HuH-7.5 (cell line): ENCODE results near the gene EML1.
A peak's percentile ranks its signal among the peaks of the same experiment; 100 is the strongest.

ENCODE experiments used
- DNase-seq: peaks from one replicate; pipeline ENCODE4 v3.0.0; 2011; ENCODE audit warnings: low spot score

EML1 gene

DNA sequence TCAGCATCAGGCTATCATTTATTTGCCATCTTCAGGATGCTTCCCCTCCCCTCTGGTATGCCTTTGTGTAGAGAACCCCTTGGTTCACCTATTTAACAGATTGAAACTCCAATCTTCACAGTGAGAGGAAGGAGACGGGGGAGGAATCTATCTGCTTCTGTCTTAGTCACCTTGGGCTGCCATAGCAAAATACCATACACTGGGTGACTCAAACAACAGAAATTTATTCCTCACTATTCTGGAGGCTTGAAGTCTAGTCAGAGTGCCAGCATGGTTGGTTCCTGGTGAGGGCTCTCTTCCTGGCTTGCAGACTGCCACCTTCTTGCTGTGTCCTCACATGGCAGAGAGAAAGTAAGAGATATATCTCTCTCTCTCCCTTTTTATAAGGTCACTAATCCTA, 13.5 kb upstream of the EML1 start:
- DNase-seq = no peak

DNA sequence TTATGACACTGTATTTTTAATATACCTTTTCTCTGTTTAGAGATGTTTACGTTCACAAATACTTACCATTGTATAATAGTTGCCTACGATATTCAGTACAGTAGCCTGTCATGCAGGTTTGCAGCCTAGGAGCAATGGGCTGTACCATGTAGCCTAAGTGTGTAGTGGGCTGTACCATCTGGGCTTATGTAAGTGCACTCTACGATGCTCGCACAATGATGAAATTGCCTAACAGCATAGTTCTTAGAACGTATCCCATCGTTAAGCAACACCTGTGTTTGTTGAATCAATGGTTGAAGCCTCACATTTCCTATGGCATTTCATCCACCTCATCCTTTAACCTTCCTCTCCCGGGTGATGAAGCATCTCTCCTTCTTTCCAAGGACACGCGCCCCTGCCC, 12.5 kb upstream of the EML1 start:
- no peak for DNase-seq

DNA sequence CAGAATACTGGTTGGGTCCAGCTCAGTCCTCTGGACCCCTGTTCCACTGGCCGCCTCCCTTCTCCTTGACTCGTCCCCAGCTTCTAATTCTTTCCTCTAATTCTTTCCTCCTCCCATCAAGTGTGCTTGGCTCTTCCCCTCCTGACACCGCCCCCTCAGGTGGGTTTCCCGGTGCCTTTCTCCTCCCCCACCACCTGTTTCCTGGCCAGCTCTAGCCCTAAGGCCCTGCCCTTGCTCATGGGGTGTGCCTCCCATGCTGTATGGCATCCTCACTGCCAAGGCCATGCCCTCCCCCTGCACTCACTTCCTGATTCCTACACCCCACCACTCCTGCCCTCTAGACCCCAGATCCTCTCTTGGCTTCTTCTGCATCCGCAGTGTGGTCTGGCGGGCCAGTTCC, 12.1 kb upstream of the EML1 start:
- no peak for DNase-seq

- DNase-seq = no peak
Observed at GRCh38 chr14:99781853-99782610, 11.2 kb upstream of the EML1 start.

- DNase-seq = peak; percentile 36
Observed at GRCh38 chr14:99784508-99784907, 8.7 kb upstream of the EML1 start.

DNA sequence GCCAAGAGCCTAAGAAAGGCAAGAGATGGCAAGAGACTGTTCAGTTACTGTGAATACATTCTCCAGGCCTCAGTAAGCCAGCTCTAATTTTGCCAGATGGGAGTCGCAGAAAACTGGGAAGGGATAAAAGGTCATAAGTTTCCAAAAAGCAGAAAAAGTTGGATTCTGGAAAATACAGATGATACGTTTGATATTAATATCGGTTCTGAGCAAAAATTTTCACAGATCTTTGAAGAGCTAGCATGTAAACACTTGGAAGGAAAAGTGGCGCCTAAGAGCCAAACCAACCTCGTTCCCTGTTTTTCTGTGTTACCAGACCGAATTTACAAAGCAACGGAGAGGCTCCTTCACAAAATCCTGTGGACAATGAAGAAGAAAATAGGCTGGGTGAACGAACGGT, 7.8 kb upstream of the EML1 start:
- DNase-seq = no peak

- DNase-seq = no peak
Observed at GRCh38 chr14:99786511-99786989, 6.7 kb upstream of the EML1 start.

GRCh38 chr14:99788713-99789112, 4.5 kb upstream of the EML1 start:
- DNase-seq = no peak

DNA sequence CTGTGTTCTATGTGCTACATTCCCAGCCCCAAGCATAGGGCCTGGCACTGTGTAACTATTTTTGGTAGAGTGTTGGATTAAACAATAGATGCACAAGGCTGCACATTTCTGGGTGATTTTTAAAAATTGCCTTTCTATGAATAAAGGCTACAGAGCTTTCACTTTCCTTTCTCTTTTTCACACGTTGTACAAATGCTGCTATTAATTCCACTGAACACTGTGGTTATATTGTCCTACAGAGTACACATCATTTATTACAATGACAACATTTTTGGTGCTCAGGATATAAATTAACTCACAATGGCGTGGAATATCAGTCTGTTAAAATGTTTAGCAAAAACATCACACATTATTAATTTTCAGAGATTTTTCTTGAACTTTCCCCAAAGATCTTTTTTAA, 3.6 kb upstream of the EML1 start:
- DNase-seq = no peak

GRCh38 chr14:99790201-99790977, 2.8 kb upstream of the EML1 start:
- DNase-seq = no peak

DNA sequence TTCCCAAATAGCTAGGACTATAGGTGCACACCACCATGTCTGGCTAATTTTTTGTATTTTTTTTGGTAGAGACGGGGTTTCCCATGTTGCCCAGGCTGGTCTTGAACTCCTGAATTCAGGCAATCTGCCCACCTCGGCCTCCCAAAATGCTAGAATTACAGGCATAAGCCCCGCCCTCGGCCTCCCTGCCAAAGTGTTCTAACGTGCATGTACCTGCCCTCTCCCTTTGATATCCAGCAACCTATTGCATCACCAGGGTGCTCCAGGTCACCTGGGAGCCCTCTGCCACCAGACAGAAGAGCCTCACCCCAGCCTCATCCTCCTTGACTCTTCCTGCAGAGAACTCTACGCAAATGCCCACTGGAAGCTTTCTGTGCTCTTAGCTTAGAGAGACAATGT, 2.2 kb upstream of the EML1 start:
- DNase-seq = no peak

DNA sequence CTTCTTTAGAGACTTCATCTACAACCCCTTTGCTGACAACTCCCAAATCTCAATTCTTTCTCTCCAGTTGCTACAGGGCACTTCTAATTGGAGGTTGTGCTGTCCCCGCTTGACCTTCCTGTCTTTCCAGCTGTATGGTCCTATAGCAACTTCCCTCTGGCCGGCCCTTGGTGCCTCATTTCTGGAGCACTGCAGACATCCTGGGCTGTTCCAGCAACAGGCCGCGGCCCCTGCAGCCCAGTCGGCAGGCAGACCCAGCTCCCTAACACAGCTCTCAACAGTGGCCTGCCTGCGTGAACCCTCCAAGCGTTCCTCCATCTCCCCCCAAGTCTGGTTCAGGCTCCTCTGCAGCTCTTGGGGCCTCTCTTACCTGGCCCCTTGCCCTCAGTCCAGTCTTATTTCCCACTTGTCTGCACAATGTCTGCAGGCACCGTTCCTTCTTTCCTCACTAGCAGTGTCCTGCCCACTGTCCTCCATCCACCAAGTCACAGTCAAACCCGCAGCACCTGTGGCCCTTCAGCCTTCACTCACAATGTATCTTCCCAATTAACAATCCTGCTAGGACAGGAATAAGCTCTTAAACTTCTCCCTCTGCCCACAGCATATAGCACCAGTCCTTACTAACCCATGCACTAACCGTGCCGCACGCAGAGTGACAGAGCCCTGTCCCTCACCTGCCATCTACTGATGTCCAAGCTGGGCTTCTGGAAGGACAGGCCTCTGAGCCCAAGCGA, 1.6 kb upstream of the EML1 start:
- DNase-seq = no peak

DNA sequence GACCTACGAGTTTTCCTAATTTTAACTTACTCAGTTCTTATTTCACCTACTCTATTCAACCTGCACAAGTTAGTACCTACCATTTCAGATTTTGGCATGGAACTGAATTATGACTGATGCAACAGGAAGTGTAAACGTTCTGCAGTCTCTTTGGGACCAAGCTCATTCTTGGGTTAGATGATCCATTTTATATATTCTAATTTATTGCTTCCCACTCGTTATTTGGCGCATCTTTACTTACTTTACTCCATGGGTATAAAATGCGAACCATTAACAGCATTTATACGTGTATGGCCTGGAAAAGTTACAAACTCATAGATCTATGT, 1.0 kb upstream of the EML1 start:
- no peak for DNase-seq

DNA sequence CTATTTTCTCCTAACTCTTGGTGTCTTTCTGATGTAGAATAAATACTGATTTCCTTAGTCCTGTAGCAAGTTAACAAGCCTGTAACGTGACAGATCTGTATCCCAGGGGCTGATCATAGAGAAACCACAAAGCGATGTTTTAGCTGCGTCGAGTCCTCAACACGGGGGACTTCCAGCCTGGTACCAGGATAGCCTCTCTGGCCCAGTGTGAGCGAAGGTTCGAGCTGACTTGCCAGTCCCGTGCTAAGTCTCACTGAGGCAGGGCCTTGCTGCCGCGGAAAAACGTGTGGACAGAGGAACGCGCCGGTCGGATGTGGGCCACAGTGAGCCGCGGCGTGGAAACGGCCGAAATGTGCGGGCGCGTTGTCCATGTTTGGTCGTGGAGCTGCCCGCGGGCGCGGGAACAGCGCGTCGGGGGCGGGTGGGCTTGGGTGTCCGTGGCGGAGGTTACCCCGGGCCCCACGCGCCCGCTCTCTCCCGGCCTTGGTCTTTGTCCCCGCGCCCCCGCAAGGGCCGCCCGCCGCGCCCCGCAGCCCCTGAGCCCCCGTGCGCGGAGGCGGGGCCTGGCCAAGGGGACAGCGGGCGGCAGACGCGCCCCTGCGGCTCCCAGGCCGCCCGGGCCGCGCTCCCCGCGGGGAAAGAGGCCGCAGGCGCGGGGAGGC, 531 bp upstream of the EML1 start:
- DNase-seq = no peak

DNA sequence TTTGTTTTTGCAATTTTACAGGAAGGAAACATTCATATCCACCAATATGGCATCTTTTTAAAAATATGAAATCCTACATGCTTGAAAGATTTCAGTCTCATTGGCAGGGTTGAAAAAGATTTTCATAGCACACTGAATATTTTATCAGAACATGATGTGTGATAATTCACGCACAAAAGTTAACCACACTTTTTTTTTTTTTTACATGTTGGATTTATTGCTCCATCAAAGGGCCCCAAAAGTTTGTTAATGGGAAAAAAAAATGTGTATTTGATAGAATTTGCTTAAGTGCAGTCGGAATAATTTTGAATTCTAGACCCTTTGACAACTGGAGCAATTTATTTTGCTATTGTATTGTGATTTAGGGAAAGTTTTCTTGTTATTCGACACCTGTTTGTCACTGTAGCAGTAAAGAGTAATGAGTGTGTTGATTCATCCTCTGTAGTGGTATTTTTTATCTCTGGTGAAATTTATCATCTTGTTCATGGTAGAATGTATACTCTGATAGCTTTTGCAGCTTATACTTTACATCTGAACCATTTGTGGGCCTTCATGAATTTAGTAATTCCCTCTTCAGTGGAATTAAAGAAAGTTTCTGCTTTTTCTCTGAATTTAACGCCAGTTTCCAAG, 1.1 kb downstream of the EML1 start:
- no peak for DNase-seq

GRCh38 chr14:99795046-99795445, 1.8 kb downstream of the EML1 start:
- no peak for DNase-seq

- no peak for DNase-seq
Observed at GRCh38 chr14:99797231-99797630, 4.0 kb downstream of the EML1 start.

- no peak for DNase-seq
Observed at GRCh38 chr14:99800781-99801180, 7.6 kb downstream of the EML1 start.

- DNase-seq = no peak
Observed at GRCh38 chr14:99802301-99803105, 9.3 kb downstream of the EML1 start.

DNA sequence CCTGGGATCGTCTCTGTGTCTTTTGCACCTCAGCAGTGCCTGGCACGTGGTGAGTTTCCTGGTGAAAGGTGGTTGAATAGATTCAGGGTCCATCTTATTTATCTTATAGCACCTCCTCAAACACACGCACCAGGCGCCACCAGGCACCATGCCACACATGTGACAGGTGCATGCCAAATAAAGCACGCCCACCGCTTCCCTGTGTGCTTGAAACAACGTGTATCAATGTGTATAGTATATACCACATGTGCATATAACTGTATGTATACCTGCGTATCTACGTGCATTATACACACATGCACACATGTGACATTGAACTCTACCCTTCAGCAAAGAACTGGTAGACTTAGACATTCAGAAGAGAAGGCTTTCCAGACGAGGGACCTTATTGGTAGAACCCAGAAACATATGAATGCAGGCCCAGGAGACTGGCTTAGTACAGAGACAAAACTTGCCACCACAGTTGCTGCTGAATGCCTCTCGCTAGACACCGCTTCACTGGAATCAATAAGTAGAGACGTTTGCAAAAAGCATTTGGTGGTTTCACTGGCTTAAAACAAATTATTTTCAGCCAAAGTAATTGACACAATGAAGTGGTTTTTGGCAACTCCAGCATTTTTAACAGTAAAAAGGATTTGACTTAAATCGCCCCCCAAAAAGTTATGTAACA, 10.0 kb downstream of the EML1 start:
- DNase-seq = no peak

DNA sequence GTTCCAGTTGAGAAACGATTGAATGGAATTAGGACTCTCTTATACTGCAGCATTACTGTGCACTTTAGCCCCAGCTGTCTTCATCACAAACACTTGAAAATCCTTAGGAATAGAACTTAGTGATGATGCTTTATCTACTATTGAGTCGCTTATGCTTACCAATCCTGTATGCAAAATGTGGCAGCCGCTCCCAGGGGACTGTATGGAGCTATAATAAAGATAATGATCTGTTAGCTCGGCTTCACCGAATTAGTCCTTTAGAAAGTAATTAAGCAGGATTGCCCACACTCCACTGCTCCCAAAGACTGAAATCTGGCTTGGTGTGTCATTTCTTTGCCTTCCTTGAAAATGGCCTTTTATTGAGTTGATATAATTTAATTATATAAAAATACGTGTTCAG, 10.6 kb downstream of the EML1 start:
- DNase-seq = no peak
